Endodermal cell (in vitro differentiated cells): ENCODE data around the gene BBS5. TPM values are rescaled to one million over a fixed set of nuclear protein-coding genes. Genes with fewer than 3 reads are reported as not detected.

Experiments used
- DNase-seq: peaks from one replicate; pipeline ENCODE4 v3.0.0-alpha.2; 2017
- H3K27ac ChIP-seq: 2 replicates; pipeline ENCODE4 v1.5.1; 2013; ENCODE audit warnings: mild to moderate bottlenecking, low read depth, low read length, moderate library complexity
- H3K27me3 ChIP-seq: 2 replicates; pipeline ENCODE4 v1.6.1; 2013; ENCODE audit warnings: mild to moderate bottlenecking, low read length, moderate library complexity; ENCODE audit not compliant: insufficient read depth, control insufficient read depth, poor library complexity, severe bottlenecking
- H3K36me3 ChIP-seq: 2 replicates; pipeline ENCODE4 v1.7.0; 2013; ENCODE audit warnings: mild to moderate bottlenecking, low read length, moderate library complexity; ENCODE audit not compliant: control insufficient read depth, insufficient read depth
- H3K4me1 ChIP-seq: one replicate; pipeline ENCODE4 v1.7.0; 2013; ENCODE audit warnings: low read length; ENCODE audit not compliant: control insufficient read depth, insufficient read depth
- H3K4me3 ChIP-seq: 2 replicates; pipeline ENCODE4 v1.5.1; 2013; ENCODE audit warnings: mild to moderate bottlenecking, low read length, moderate library complexity
- H3K9ac ChIP-seq: 2 replicates; pipeline ENCODE4 v1.6.1; 2013; ENCODE audit warnings: mild to moderate bottlenecking, low read length, moderate library complexity; ENCODE audit not compliant: poor library complexity, severe bottlenecking; ENCODE audit errors: extremely low read depth
- H3K9me3 ChIP-seq: 2 replicates; pipeline ENCODE4 v1.6.1; 2013; ENCODE audit warnings: mild to moderate bottlenecking, low read length, moderate library complexity; ENCODE audit not compliant: control insufficient read depth
- H3K27ac Mint-ChIP-seq: 2 replicates; pipeline ENCODE4 v1.8.0; 2020; ENCODE audit warnings: mixed read lengths
- H3K27me3 Mint-ChIP-seq: 2 replicates; pipeline ENCODE4 v1.8.0; 2021; ENCODE audit warnings: mild to moderate bottlenecking, mixed read lengths; ENCODE audit not compliant: insufficient read depth
- H3K36me3 Mint-ChIP-seq: 2 replicates; pipeline ENCODE4 v1.8.0; 2020; ENCODE audit warnings: low read depth, mixed read lengths
- H3K4me1 Mint-ChIP-seq: 2 replicates; pipeline ENCODE4 v1.8.0; 2020; ENCODE audit warnings: mixed read lengths
- H3K4me3 Mint-ChIP-seq: 2 replicates; pipeline ENCODE4 v1.8.0; 2020; ENCODE audit warnings: mild to moderate bottlenecking, moderate library complexity, mixed read lengths
- H3K9me3 Mint-ChIP-seq: 2 replicates; pipeline ENCODE4 v1.8.0; 2020; ENCODE audit warnings: mild to moderate bottlenecking, mixed read lengths
- WGBS, 2 experiments: methylation state at CpG; one replicate each; pipeline versions ENCODE4 v1.1.5 to v1.1.7; 2013; ENCODE audit warnings: missing lambda C conversion rate in 2 of 2, mixed read lengths in 1 of 2; ENCODE audit not compliant: insufficient coverage in 1 of 2, insufficient read length in 1 of 2; 5-methylcytosine and 5-hydroxymethylcytosine counted together
- total RNA-seq, 2 donors: library from RNA; stranded (reverse); fragmentation: NEBNext Ultra II Directional in 1 of 2; extraction: Animal tissue kit (Norgen Biotek cat#: 25700) in 1 of 2; gene quantifications; 2 replicates in 1 of 2; 3 replicates in 1 of 2; pipeline ENCODE4 v1.2.1, GENCODE V29; 2021
- TF ChIP-seq, protein P1 (sequence below): fragments of 200-600 bp; sonication (generic); conservative IDR thresholded peaks from 2 replicates; pipeline ENCODE4 v1.5.0; 2021; ENCODE audit warnings: antibody characterized with exemption, mild to moderate bottlenecking

Gene BBS5
- total RNA-seq, 2 donors from 2014 or later = 3.2 to 6.5 TPM

DNA sequence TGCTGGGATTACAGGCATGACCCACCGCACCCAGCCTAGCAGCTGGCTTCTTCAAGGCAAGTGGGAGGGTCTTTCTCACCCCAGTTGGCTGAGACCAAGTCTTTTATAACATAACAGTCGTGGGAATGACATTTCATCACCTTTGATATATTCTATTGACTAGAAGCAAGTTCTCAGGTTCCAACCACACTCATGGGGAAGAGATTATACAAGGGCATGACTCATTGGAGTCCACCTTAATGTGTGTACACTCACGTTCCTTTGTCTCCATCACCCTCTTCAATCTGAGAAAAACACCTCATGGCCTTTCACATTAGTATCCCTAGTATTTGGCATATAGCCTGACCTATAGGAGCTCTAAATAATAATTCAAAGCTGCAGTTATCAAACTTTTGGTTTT is 2.8 kb upstream of the BBS5 start:
- Histone ChIP-seq H3K36me3 (no peaks in the 10 kb centered on the region), H3K9me3 (no peaks in the 10 kb centered on the region), H3K4me1 (peaks cover 4% of the 10 kb centered on the region), H3K27me3 (peaks cover 18% of the 10 kb centered on the region), H3K4me3 (no peak overlapping the region), H3K27ac (no peak overlapping the region), H3K9ac (no peak overlapping the region)
- H3K36me3 Mint-ChIP-seq = no peaks in the 10 kb centered on the region
- no peaks in the 10 kb centered on the region for H3K9me3 Mint-ChIP-seq
- peaks cover 42% of the 10 kb centered on the region for H3K27me3 Mint-ChIP-seq
- TF ChIP-seq, protein P1, sequence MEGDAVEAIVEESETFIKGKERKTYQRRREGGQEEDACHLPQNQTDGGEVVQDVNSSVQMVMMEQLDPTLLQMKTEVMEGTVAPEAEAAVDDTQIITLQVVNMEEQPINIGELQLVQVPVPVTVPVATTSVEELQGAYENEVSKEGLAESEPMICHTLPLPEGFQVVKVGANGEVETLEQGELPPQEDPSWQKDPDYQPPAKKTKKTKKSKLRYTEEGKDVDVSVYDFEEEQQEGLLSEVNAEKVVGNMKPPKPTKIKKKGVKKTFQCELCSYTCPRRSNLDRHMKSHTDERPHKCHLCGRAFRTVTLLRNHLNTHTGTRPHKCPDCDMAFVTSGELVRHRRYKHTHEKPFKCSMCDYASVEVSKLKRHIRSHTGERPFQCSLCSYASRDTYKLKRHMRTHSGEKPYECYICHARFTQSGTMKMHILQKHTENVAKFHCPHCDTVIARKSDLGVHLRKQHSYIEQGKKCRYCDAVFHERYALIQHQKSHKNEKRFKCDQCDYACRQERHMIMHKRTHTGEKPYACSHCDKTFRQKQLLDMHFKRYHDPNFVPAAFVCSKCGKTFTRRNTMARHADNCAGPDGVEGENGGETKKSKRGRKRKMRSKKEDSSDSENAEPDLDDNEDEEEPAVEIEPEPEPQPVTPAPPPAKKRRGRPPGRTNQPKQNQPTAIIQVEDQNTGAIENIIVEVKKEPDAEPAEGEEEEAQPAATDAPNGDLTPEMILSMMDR = no peak
- no peak for DNase-seq
- no peak overlapping the region for H3K4me3 Mint-ChIP-seq
- no peak overlapping the region for H3K27ac Mint-ChIP-seq
- peaks cover 10% of the 10 kb centered on the region for H3K4me1 Mint-ChIP-seq
- 92 to 100% methylated on average over 3 of the region's 3 CpGs for WGBS, 2 experiments

DNA sequence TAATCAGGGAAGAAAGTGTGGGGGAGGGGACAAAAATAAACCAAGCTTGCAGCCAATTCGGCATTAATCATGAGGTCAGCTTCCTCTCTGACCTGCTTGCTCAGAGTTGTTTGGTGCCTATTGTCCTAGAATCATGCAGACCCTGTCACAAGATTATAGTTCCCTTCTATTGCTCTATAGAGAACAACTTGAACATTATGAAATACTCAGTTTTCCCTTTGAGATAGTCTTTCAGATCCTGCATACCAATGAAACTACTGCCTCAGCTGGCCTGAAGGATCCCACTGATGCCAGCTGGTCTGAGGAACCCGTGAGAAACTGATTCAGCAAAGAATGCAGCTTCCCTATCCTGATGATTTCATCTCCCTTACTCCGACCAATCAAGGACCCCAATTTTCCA is 955 bp upstream of the BBS5 start:
- TF ChIP-seq, protein P1 = no peak
- no peak overlapping the region for H3K9ac ChIP-seq
- H3K27ac ChIP-seq = no peak overlapping the region
- peaks cover 4% of the 10 kb centered on the region for H3K4me1 ChIP-seq
- H3K27me3 Mint-ChIP-seq = peaks cover 56% of the 10 kb centered on the region
- H3K4me1 Mint-ChIP-seq = peaks cover 10% of the 10 kb centered on the region
- H3K27me3 ChIP-seq = peaks cover 20% of the 10 kb centered on the region
- peak overlapping the region; percentile 72 for H3K4me3 Mint-ChIP-seq
- no peaks in the 10 kb centered on the region for H3K36me3 Mint-ChIP-seq
- 83 to 100% methylated on average over 3 of the region's 3 CpGs for WGBS, 2 experiments
- H3K4me3 ChIP-seq = no peak overlapping the region
- no peak for DNase-seq
- no peaks in the 10 kb centered on the region for H3K36me3 ChIP-seq
- H3K27ac Mint-ChIP-seq = no peak overlapping the region
- H3K9me3 ChIP-seq = no peaks in the 10 kb centered on the region
- H3K9me3 Mint-ChIP-seq = no peaks in the 10 kb centered on the region

DNA sequence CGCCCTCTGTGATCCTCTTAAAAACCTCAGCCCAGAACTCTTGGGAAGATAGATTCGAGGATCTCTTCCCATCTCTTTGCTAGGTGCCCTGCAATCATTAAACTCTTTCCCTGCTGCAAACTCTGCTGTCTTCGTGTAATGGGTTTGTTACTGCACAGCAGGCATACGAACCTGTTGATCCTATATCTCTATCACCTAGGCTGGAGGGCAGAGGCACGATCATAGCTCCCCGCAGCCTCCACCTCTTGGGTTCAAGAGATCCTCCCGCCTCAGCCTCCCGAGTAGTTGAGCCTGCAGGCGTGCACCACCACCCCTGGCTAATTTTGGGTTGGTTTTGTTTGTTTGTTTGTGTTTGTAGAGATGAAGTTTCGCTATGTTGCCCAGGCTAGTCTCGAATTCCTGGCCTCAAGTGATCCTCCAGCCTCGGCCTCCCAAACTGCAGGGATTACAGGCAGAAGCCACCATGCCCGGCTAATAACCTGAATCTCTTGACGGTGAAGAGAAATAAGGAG is 493 bp upstream of the BBS5 start:
- DNase-seq = no peak
- no peak overlapping the region for H3K9ac ChIP-seq
- H3K9me3 Mint-ChIP-seq = no peaks in the 10 kb centered on the region
- H3K27me3 ChIP-seq = peaks cover 20% of the 10 kb centered on the region
- peaks cover 53% of the 10 kb centered on the region for H3K27me3 Mint-ChIP-seq
- H3K4me3 Mint-ChIP-seq = peak overlapping the region; percentile 72
- peaks cover 4% of the 10 kb centered on the region for H3K4me1 ChIP-seq
- WGBS, 2 experiments = 88 to 95% methylated on average over 6 to 14 of the region's 14 CpGs
- peak overlapping the region; percentile 80 for H3K27ac Mint-ChIP-seq
- H3K4me1 Mint-ChIP-seq = peaks cover 10% of the 10 kb centered on the region
- TF ChIP-seq, protein P1 = no peak
- no peaks in the 10 kb centered on the region for H3K9me3 ChIP-seq
- peak overlapping the region; percentile 91 for H3K4me3 ChIP-seq
- H3K36me3 ChIP-seq = no peaks in the 10 kb centered on the region
- H3K27ac ChIP-seq = no peak overlapping the region
- no peaks in the 10 kb centered on the region for H3K36me3 Mint-ChIP-seq
